HL-60/S4 treated with retinoic acid at 250 ng/mL for 4 days and 3 days (cell line): ENCODE data around the gene SH2B2.
"Not testable (repeated sequence)": the region's sequence is repeated elsewhere in the genome, so short reads cannot be mapped to it uniquely, and the experiment has no call there.

Experiments used
- in situ Hi-C: fragments of 300-500 bp; cut with MboI; formaldehyde crosslinking; loops from 2 replicates; pipeline ENCODE4 v1.7.0; 2022; ENCODE audit warnings: low sequenced_read_pairs

The SH2B2 gene

GRCh38 chr7:102326157-102326889 is 39.7 kb downstream of the SH2B2 start:
- in situ Hi-C loops = no loop called here

DNA sequence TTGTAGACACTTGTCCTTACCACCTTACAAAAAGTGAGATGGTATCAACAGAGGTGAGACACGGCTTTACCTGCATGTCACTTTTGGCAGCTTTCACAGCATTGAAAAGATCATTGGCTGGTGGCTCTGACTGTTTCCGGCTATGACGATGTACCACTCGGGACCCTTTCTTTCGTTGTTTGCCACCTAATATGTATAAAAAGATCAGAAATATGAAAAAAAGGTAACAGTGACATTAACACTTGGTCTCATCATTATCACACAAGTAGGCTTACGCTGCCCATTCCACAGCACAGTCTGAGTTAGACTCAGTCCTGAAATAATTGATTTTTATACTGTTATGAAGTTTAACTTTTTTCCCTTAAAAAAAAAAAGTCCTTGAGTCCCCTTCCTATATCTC is 40.5 kb downstream of the SH2B2 start:
- in situ Hi-C loops = not testable (repeated sequence)

- in situ Hi-C loops = not testable (repeated sequence)
Observed at GRCh38 chr7:102328863-102329262, 42.2 kb downstream of the SH2B2 start.

- in situ Hi-C loops = not testable (repeated sequence)
Observed at GRCh38 chr7:102329366-102329765, 42.7 kb downstream of the SH2B2 start.

DNA sequence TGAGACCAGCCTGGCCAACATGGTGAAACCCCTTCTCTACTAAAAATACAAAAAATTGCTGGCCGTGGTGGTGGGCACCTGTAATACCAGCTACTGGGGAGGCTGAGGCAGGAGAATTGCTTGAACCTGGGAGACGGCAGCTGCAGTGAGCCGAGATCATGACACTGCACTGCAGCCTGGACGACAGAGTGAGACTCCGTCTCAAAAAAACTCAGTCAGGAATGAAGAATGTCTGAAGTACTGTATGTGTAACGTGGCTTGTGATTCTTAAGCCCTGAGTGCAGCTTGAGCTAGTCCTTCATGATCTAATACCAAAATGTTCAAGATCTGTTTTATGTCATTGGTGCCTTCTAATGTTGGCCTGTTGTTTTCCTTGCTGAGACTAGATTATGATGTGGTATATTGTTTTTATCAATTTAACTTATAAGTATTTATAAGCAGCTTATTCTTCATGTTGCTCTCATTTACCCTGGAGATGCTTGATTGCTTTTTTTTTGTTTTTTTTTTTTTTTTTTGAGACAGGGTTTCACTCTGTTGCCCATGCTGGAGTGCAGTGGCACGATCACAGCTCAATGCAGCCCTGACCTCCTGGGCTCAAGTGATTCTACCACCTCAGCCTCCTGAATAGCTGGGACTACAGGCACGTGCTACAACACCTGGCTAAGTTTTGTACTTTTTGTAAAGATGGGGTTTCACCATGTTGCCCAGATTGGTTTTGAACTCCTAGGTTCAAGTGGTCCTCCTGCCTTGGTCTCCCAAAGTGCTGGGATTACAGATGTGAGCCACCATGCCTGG is 44.2 kb downstream of the SH2B2 start:
- in situ Hi-C loops = not testable (repeated sequence)

DNA sequence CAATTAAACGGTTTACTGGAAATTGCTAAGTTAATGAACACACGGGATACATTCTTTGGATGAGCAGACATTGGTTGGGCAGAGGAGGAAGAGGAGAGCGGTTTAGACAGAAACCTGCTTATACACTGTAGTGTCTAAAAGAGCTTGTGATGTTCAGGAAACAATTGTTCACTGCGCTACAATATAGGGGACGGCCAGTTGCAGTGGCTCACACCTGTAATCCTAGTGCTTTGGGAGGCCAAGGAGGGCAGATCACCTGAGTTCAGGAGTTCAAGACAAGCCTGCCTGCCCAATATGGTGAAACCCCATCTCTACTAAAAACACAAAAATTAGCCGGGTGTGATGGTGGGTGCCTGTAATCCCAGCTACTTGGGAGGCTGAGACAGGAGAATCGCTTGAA is 48.9 kb downstream of the SH2B2 start:
- in situ Hi-C loops = not testable (repeated sequence)

DNA sequence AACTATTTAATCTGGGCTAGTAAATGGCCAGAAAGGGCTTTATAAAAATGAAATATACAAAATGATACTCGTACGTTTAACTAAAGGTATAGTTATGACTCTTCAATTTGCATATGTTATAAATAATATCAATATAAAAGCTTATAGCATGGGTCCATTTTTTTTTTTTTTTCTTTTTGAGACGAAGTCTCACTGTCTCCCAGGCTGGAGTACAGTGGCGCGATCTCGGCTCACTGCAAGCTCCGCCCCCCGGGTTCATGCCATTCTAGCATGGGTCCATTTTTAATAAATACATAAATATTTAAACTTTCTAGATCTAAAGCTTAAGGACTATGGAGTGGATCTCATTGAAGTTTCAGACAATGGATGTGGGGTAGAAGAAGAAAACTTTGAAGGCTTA is 50.3 kb downstream of the SH2B2 start:
- in situ Hi-C loops = not testable (repeated sequence)

GRCh38 chr7:102337420-102337819 is 50.8 kb downstream of the SH2B2 start:
- in situ Hi-C loops = not testable (repeated sequence)

DNA sequence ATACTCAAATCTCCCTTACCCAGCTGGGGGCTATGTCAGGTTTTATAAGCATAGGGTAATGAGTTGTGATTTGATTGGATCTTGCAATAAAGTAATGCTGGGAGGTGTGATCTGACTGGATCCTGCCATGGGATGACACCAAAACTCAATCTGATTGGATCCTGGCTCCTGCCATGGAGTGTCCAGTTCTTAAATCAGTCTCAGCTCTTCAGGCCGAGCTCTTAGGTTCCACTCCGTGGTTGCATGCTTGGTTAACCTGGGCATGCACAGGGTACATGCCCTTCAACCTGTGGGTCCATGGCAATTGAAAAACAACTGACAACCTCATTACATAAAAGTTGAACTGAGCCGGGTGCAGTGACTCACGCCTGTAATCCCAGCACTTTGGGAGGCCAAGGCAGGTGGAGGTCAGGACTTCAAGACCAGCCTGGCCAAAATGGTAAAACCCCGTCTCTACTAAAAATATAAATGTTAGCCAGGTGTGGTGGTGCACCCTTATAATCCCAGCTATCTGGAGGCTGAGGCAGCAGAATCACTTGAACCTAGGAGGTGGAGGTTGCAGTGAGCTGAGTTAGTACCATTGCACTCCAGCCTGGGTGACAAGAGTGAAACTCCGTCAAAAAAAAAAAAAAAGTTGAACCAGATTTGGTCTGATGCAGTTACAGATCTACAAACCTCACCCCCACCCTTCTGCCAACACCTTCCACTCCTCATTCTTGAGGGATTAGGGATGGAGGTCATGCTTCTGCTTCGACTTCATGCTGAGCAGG is 54.1 kb downstream of the SH2B2 start:
- in situ Hi-C loops = not testable (repeated sequence)

DNA sequence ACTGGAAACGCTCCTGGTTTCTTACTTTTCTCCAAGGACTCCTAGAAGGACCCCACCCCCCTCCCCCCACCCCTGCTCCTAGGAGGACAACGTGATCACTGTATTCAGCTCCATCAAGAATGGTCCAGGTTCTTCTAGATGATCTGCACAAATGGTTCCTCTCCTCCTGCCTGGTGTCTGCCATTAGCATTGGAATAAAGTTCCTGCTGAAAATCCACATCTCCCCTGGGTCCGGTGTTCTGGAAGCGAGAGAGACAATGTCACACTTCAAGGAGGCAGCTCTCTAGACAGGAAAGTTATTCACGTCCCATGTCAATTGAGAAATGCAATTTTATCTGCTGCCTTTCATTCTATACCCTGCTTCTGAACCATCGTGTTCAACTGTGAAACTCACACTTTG is 60.3 kb downstream of the SH2B2 start:
- in situ Hi-C loops = not testable (repeated sequence)

DNA sequence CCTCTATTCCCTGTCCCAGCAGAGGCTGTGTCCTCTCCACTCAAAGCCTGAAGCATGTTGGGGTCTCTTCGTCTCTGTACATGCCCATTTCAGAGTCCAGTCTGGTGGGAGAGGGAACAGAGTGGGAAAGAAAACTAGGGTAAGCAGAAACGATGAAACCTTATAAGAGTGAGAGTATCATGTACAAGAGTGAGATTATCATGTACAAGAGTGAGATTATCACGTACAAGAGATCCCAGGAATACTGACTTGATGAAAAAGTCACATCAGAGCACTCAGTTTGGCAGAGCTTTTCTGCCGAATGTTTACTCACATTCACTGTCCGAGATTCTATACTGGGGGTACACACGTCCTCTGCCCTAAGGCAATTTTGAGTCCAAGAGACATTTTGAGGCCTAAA is 69.7 kb downstream of the SH2B2 start, which contains the start of gene SPDYE6:
Gene SPDYE6 (minus strand): TSS at position 101 of the 400 bp plus-strand sequence. CDS start 421 bp downstream, outside the sequence.
- in situ Hi-C loops = not testable (repeated sequence)

GRCh38 chr7:102363549-102364393 is 77.1 kb downstream of the SH2B2 start:
- in situ Hi-C loops = not testable (repeated sequence)

- in situ Hi-C loops = not testable (repeated sequence)
Observed at GRCh38 chr7:102364394-102364886, 77.8 kb downstream of the SH2B2 start.

DNA sequence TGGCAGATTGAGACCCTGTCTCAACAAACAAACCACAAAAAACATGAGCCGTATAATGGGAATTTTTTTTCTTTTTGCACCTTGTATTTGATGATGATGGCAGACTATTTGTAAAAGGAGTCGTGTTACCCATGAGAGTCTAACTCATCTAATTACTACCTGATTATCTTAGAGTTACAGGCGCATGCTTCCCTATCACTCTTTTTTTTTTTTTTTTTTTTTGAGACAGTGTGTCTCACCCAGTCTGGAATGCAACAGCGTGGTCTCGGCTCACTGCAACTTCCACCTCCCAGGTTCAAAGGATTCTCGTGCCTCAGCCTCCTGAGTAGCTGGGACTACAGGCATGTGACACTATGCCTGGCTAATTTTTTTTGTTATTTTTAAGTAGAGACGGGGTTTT is 78.7 kb downstream of the SH2B2 start:
- in situ Hi-C loops = not testable (repeated sequence)

DNA sequence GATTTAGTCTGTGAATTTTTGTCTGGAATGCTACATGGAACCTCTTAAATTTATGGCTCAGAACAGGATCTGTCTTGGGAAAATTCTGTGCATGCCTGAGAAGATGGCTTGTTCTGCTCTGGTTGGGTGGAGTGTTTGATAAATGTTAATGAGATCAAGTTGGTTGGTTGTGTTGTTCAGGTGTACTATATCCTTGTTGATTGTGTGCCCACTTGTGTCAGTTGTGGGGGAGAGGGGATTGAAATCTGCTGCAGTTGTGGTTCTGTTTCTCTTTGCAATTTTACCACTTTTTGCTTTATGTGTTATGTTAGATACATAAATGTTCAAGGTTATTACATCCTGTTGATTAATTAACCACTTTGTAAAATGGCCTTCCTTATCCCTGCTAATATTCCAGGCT is 83.4 kb downstream of the SH2B2 start:
- in situ Hi-C loops = not testable (repeated sequence)
